ENCODE data around the gene GALNT17. TPM values are rescaled to one million over a fixed set of nuclear protein-coding genes. Genes with fewer than 3 reads are reported as not detected.

Gene GALNT17
- total and polyA plus RNA-seq, 12 donors, result 0.94 to 37.5 (median 8.1) TPM

GRCh38 chr7:71507680-71508602 lies 376.0 kb downstream of the GALNT17 start:
- no peaks in the 10 kb centered on the region for H3K9me3 ChIP-seq (replicated peaks in 1 of 3)
- no peaks in the 10 kb centered on the region for H3K4me1 ChIP-seq (replicated peaks in 1 of 2)
- intact Hi-C loops (cut with DNase I), result no loop called here
- no peaks in the 10 kb centered on the region for H3K27me3 ChIP-seq
- H3K4me3 ChIP-seq, result no peak overlapping the region
- H3K27ac ChIP-seq, result no peak overlapping the region
- TF ChIP-seq POLR2A (IDR thresholded peaks at IDR 0.05) (no peak), CTCF (IDR thresholded peaks at IDR 0.05) (no peak)
- no peak for DNase-seq
- H3K36me3 ChIP-seq (replicated peaks in 1 of 2), result no peaks in the 10 kb centered on the region
- WGBS, 4 donors, result 71 to 80% (median 77%) methylated on average over 14 of the region's 14 CpGs

- H3K27ac ChIP-seq, result no peak overlapping the region
- H3K27me3 ChIP-seq, result no peaks in the 10 kb centered on the region
- no peaks in the 10 kb centered on the region for H3K4me1 ChIP-seq (replicated peaks in 1 of 2)
- no peak overlapping the region for H3K4me3 ChIP-seq
- no peak for DNase-seq
- H3K36me3 ChIP-seq (replicated peaks in 1 of 2), result no peaks in the 10 kb centered on the region
- intact Hi-C loops (cut with DNase I), result no loop called here
- TF ChIP-seq POLR2A (IDR thresholded peaks at IDR 0.05) (no peak), CTCF (IDR thresholded peaks at IDR 0.05) (no peak)
- WGBS, 4 donors, result 80 to 100% (median 88%) methylated on average over 1 of the region's 1 CpG
- no peaks in the 10 kb centered on the region for H3K9me3 ChIP-seq (replicated peaks in 1 of 3)
Observed at GRCh38 chr7:71509381-71509780, 377.4 kb downstream of the GALNT17 start.

- Histone ChIP-seq H3K27me3 (no peaks in the 10 kb centered on the region), H3K9me3 (replicated peaks in 1 of 3) (no peaks in the 10 kb centered on the region), H3K27ac (no peak overlapping the region), H3K36me3 (replicated peaks in 1 of 2) (no peaks in the 10 kb centered on the region), H3K4me3 (no peak overlapping the region), H3K4me1 (replicated peaks in 1 of 2) (no peaks in the 10 kb centered on the region)
- peak in 2 of 6 experiments; percentile 6 to 10 for TF ChIP-seq CTCF (IDR thresholded peaks at IDR 0.05)
- no peak for TF ChIP-seq POLR2A (IDR thresholded peaks at IDR 0.05)
- intact Hi-C loops (cut with DNase I), result loop anchor here in 1 of 2 donors (10.0 kb wide), 1 partner anchor 657 kb away; no protein-coding TSS in a partner anchor
- no peak for DNase-seq
- 84 to 92% (median 88%) methylated on average over 3 of the region's 3 CpGs for WGBS, 4 donors
Observed at GRCh38 chr7:71511361-71511807, 379.4 kb downstream of the GALNT17 start.

GRCh38 chr7:71517940-71518699 lies 386.2 kb downstream of the GALNT17 start:
- TF ChIP-seq POLR2A (IDR thresholded peaks at IDR 0.05) (no peak), CTCF (IDR thresholded peaks at IDR 0.05) (peak in 1 of 6 experiments; percentile 11)
- 68 to 74% (median 72%) methylated on average over 7 of the region's 7 CpGs for WGBS, 4 donors
- Histone ChIP-seq H3K4me1 (replicated peaks in 1 of 2) (no peaks in the 10 kb centered on the region), H3K36me3 (replicated peaks in 1 of 2) (no peaks in the 10 kb centered on the region), H3K4me3 (no peak overlapping the region), H3K27me3 (no peaks in the 10 kb centered on the region), H3K9me3 (replicated peaks in 1 of 3) (peaks cover 0 to 4% (median 0%) of the 10 kb centered on the region in 3 donors), H3K27ac (no peak overlapping the region)
- DNase-seq, result no peak
- intact Hi-C loops (cut with DNase I), result loop anchor here in 1 of 2 donors (10.0 kb wide), 1 partner anchor 663 kb away; no protein-coding TSS in a partner anchor
